ENCODE measurements around the gene CALR.
A peak's percentile ranks its signal among the peaks of the same experiment; 100 is the strongest.
"Not testable (repeated sequence)": the region's sequence is repeated elsewhere in the genome, so short reads cannot be mapped to it uniquely, and the experiment has no call there.

CALR gene

DNA sequence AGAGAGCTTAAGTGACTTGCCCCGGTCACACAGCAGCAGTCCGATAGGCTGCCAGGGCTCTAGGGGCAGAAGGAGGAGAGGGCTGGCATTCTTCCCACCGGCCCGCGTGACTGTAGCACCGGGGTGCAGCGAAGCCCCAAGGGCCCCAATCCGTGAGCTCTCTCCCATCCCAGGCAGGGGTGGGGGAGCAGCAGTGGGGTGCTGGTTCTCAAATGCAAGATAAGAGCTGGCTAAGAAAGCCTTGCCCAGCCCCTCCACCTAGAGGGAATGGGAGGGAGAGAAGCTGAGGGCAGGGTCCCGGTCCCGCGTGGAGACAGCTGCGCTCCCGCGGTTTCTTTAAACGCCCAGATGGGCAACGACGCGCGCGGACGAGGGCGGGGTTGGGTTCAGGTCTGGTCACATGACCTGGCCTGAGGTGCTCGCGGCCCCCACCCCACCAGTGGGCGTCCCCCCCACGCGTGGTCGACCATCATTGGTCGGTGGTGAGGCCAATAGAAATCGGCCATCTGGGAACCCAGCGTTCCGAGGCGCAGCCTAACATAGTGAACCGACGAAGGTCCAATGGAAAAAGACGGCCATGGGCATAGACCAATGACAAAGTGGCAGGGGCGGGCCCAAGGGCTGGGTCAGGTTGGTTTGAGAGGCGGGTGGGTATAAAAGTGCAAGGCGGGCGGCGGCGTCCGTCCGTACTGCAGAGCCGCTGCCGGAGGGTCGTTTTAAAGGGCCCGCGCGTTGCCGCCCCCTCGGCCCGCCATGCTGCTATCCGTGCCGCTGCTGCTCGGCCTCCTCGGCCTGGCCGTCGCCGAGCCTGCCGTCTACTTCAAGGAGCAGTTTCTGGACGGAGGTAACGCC, at the start of gene CALR:
CALR (plus strand) TSS at position 683 of the 852 bp plus-strand sequence; CDS start at position 754, 71 bp downstream.
- DNase-seq: peak; percentile 98

DNA sequence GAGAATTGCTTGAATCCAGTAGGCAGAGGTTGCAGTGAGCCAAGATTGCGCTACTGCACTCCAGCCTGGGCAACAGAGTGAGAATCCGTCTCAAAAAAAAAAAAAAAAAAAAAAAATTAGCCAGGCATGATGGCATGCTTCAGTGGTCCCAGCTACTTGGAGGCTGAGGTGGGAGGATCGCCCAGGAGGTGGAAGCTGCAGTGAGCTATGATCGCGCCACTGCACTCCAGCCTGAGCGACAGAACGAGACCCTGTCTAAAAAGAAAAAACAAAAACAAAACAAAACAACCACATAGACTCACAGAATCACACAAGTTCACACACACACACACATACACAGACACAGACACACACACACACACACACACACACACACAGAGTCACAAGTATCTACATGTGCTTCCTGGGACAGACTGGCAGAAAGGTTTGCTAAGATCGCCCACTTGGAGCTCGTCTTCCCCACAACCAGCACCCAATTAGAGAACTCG, 48.1 kb upstream of the CALR start:
- DNase-seq: not testable (repeated sequence)

DNA sequence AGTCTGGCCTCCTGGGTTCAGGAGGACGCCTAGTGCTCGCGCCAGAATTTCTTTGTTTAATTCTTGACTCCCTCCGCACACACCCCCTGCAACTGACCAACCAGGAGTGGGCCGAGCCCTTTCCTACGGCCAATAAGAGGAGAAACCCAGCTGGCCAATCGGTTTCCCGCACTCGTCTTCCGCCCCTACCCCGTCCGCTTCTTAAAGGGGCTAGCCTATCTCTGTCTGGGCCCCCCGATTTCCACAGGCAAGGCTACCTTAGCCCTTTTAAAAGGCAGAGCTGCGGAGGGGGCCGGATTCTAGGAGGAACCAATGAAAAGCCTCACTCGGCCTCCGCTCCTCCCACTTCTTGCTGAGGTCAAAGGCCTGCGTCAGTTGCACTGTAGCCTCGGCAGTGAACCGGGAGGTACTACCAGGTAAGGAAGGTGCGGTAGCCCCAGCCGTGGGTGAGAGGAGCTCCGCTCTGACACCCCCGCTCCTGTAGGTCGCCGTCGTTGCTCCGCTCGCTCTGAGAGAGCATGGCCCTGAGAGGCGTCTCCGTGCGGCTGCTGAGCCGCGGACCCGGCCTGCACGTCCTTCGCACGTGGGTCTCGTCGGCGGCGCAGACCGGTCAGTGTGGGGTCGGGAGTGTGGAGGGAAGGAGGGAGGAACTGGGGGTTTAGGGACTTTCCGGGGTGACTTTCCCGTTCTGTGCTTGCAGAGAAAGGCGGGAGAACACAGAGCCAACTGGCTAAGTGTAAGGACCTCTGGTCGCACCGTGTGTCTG, 47.4 kb upstream of the CALR start, which contains the start of gene GCDH:
GCDH (plus strand) TSS at position 374 of the 766 bp plus-strand sequence; CDS start at position 519, 145 bp downstream.
- peak; percentile 91 for DNase-seq

DNA sequence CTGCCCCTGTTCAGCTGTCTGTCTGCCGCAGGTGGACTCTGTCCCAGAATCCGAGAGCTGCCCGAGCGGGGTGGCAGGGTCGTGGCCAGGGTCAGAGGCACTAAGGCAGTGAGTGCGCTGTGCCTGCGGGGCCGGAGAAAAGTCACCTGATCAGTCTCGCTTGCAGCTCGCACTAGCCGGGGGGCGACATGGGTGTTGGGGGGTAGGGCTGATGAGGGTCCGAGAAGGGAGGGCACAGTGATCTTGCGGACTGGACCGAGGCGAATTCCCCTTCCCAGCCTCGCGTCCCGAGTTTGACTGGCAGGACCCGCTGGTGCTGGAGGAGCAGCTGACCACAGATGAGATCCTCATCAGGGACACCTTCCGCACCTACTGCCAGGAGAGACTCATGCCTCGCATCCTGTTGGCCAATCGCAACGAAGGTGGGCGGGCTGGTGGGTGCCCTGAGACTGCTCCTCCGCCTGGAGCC, 46.8 kb upstream of the CALR start:
- no peak for DNase-seq

DNA sequence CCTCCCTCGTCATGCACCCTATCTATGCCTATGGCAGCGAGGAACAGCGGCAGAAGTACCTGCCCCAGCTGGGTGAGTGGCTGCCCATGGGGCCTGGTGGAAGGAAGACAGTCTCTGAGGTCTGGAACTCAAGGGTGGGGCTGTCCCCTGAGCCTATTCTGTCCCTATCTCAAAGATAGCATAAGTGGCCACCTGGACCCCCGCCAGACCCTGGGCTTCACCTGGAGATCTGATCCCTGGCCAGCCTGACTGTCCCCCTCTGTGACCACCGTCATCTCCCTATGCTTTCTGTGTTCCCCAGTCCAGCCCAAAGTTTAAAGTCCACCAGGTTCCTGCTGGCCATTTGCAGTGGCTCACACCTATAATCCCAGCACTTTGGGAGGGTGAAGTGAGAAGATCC, 44.8 kb upstream of the CALR start:
- DNase-seq: no peak

GRCh38 chr19:12896460-12896859, 41.9 kb upstream of the CALR start:
- no peak for DNase-seq

DNA sequence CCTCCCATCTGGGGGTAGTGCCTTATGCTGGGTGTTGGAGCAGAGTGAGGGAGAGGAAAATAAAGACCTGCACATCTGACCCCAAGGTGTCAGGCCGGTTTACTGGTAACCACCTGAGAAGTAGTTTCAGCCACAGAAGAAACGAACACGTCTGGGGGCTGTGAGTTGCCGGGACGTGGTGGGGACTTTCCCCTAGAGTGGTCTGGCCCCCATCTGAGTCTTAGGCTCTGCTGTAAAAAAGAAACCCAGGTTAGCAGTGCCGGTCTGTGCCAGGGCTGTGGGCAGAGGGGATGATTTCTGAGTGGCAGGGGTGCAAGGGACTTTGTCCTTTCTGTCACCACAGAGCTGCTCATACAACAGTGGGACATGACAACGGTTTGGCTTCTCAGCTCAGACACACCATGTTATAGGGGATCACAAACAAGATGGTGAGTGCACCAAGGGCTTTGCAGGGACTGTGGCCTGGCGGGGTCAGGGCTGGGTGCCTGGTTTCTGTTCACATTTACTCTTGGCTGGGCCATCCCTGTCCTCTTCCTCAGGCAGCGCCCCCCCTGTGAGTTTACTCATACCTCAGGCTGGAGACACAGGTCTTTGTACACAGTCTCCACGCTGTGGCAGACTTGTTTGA, 38.4 kb upstream of the CALR start:
- DNase-seq: no peak

- no peak for DNase-seq
Observed at GRCh38 chr19:12907166-12907565, 31.2 kb upstream of the CALR start.

GRCh38 chr19:12912571-12912970, 25.8 kb upstream of the CALR start:
- DNase-seq: no peak

- DNase-seq: no peak
Observed at GRCh38 chr19:12913011-12913561, 25.3 kb upstream of the CALR start.

GRCh38 chr19:12913851-12914690, 24.3 kb upstream of the CALR start:
- DNase-seq: no peak

DNA sequence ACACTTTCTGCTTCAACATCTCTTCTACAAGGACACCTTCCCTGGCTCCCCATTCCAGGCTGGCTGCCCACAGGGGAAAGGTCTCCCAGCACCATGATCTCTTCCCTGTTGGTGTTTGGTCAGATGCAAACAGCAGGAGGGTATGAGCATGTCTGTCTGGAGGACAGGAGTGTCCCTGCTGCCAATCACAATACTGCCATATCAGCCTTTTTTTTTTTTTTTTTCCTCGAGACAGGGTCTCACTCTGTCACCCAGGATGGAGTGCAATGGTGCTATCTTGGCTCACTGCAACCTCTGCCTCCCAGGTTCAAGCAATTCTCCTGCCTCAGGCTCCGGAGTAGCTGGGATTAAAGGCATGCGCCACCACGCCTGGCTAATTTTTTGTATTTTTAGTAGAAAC, 22.5 kb upstream of the CALR start:
- not testable (repeated sequence) for DNase-seq

- DNase-seq: no peak
Observed at GRCh38 chr19:12918253-12918652, 20.2 kb upstream of the CALR start.

DNA sequence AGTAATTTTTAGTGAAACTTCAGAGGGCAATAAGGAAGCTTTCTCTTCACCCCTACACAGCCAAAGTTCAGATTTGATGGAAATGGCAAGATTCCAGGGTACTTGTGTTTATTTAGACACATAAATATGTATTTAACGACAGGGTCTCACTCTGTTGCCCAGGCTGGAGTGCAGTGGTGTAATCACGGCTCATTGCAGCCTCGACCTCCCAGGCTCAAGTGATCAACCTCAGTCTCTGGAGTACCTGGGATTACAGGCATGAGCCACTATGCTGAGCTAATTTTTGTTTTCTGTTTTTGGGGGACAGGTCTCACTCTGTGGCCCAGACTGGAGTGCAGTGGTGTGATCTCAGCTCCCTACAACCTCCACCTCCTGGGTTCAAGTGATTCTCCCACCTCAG, 17.4 kb upstream of the CALR start:
- no peak for DNase-seq

DNA sequence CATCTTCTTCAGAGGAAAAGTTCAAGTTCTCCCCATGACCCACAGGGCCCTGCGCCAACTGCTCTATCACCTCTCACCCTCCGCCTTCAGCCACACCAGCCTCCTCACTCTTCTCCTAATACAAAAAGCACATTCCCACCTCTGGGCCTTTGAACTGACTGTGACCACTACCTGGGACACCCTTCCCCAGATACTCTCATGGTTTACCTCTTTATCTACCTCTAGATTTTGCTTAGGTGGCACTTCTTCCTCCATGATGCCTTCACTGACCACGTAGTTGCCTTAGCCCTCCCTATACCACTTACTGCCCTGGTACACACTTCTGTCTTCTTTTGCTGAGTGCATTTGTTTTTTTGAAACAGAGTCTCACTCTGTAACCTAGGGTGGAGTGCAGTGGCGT, 15.4 kb upstream of the CALR start:
- DNase-seq: no peak

DNA sequence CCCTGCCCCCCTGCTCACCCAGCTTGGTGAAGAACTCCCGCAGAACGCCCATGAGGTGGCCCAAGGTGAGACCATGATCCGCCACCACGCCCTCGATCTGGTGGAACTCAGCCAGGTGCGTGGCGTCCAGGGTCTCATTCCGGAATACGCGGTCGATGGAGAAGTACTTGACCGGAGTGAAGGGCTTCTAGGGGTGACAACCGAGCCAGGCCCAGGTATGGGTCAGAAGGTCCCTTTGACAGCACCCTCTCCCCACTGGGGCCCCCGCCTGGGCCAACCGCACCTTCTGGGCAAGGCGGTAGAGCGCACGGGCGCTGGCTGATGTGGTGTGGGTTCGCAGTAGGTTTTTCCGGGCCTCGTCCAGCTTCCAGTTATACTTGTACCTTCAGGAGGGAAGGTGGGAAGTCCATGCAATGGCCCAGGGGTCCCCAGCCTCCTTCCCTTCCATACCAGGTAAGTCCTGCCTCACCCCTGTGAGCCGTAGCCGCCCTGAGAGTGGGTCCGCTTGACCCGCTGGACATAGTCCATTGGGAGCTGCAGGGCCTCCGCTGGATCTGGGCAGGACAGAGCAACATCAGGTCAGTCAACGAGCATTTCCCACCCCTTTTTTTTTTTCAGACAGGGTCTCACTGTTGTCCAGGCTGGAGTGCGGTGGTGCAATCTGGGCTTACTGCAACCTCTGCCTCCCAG, 13.6 kb upstream of the CALR start:
- DNase-seq: no peak

GRCh38 chr19:12930002-12930645, 8.3 kb upstream of the CALR start:
- no peak for DNase-seq

GRCh38 chr19:12932392-12933286, 5.8 kb upstream of the CALR start:
- DNase-seq: no peak

DNA sequence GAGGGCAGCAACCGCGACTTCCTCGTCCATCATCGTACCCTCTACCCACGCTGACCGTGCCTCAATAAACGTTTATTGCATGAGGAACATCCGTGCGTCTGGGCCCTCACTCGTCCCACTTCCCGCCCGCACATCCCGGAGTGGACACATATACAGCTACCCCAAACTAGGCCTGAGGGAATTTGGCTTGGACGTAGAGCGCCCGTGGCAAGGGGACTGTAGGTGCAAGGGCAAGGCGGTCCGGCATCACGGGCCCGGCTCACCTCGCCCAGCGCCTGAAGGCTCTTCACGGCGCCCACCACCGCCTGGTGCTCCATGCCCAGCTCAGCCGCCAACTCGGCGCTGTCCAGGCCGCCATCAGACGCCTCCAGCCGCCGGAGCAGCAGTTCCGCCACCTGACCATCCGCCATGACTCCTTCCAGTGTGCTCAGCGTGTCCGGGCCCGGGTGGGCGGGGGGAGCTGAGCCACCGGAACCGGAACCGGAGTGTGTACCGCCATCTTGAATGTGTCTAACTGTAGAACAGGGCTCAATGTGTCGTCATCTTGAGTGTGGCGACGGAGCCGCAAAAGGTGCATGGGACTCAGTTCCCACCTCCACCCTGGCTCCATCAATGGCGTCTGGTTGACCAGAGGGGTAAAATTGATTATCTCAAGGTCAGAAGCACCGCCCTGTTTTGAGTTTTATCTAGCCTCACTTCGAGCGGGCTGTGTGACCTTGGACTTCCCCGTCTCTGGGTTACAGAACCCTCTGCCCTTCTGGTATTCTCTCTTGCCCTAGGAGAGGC, 4.9 kb upstream of the CALR start, which contains the start of gene FARSA:
FARSA (minus strand) TSS at position 425 of the 786 bp plus-strand sequence; CDS start at position 410, 15 bp downstream.
- DNase-seq: peak; percentile 88
